Neural cell (in vitro differentiated cells): ENCODE measurements around the gene RAB22A.

ENCODE experiments used
- CTCF ChIP-seq: fragments of 450-650 bp; IDR thresholded peaks from 2 replicates; pipeline ENCODE4 v1.5.1; 2014; ENCODE audit warnings: antibody characterized with exemption, mild to moderate bottlenecking, moderate library complexity; ENCODE audit not compliant: poor library complexity, severe bottlenecking
- POLR2AphosphoS5 ChIP-seq: IDR thresholded peaks from 2 replicates; pipeline ENCODE4 v1.6.1; 2012

- no peak for TF ChIP-seq POLR2AphosphoS5
- TF ChIP-seq CTCF: no peak
Observed at GRCh38 chr20:58377017-58377416, 67.5 kb downstream of the RAB22A start.
